ENCODE measurements around the gene TIGD7. TPM values are rescaled to one million over a fixed set of nuclear protein-coding genes. Genes with fewer than 3 reads are reported as not detected.

Gene TIGD7
- total and polyA plus RNA-seq, 2 of the 8 experiments (the other 6 are each of a cell fraction or from before 2014, with no cell fraction given) = 3.0 to 8.9 TPM

GRCh38 chr16:3305109-3306068, at the start of gene TIGD7, which contains the start of gene ZNF75A (continued):
- TF ChIP-seq, protein P1, sequence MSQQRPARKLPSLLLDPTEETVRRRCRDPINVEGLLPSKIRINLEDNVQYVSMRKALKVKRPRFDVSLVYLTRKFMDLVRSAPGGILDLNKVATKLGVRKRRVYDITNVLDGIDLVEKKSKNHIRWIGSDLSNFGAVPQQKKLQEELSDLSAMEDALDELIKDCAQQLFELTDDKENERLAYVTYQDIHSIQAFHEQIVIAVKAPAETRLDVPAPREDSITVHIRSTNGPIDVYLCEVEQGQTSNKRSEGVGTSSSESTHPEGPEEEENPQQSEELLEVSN (IDR thresholded peaks at IDR 0.05) = peak; percentile 100
- TF ChIP-seq TAF7 (optimal IDR thresholded peaks at IDR 0.05; ENCODE audit: borderline replicate concordance, low read depth, low read length) (peak; percentile 85), SIRT6 (IDR thresholded peaks at IDR 0.05; ENCODE audit: low read length) (no peak), CTCF (IDR thresholded peaks at IDR 0.05; ENCODE audit: control extremely low read depth in 1 of 3, insufficient read depth in 1 of 3, low read depth in 1 of 3, low read length in 3 of 3) (no peak), ASH2L (IDR thresholded peaks at IDR 0.05; ENCODE audit: low read length) (peak; percentile 83), RNF2 (IDR thresholded peaks at IDR 0.05; ENCODE audit: borderline replicate concordance, low read depth, low read length, missing control alignments, poor library complexity, severe bottlenecking) (peak; percentile 55), SP4 (IDR thresholded peaks at IDR 0.05; ENCODE audit: low read length) (0 out of 2 replicates have a peak, but pooled peaks have one; percentile 19), PHF8 (conservative IDR thresholded peaks at IDR 0.05; ENCODE audit: low read depth, low read length) (peak; percentile 100), GABPA (IDR thresholded peaks at IDR 0.05; ENCODE audit: borderline replicate concordance, insufficient read depth, low read length) (peak; percentile 81), POLR2A (IDR thresholded peaks at IDR 0.05; ENCODE audit: control extremely low read depth in 1 of 2, low read depth in 2 of 2, low read length in 2 of 2) (peak; percentile 95 to 97), SP2 (IDR thresholded peaks at IDR 0.05; ENCODE audit: low read length) (peak; percentile 34; the same call in 1 of the 2 replicates), KDM4A (IDR thresholded peaks at IDR 0.05; ENCODE audit: low read depth, low read length, severe bottlenecking) (peak; percentile 100), EP300 (IDR thresholded peaks at IDR 0.05; ENCODE audit: borderline replicate concordance in 1 of 2, low read depth in 2 of 2, low read length in 2 of 2) (0 out of 3 replicates have a peak, but pooled peaks of 1 of the 2 experiments have one; percentile 3), SRF (IDR thresholded peaks at IDR 0.05; ENCODE audit: low read depth, low read length) (no peak; the same call in 1 of the 2 replicates), GTF2F1 (IDR thresholded peaks at IDR 0.05; ENCODE audit: borderline replicate concordance, low read depth, low read length) (0 out of 2 replicates have a peak, but pooled peaks have one; percentile 68), TAF1 (IDR thresholded peaks at IDR 0.05; ENCODE audit: low read depth, low read length) (peak; percentile 94), RBBP5 (IDR thresholded peaks at IDR 0.05; ENCODE audit: borderline replicate concordance, low read depth, low read length) (peak; percentile 39), ZNF274 (IDR thresholded peaks at IDR 0.05; ENCODE audit: borderline replicate concordance, extremely low read depth, low read length) (no peak), BCL11A (IDR thresholded peaks at IDR 0.05; ENCODE audit: low read depth in 2 of 2, low read length in 2 of 2) (no peak)
